CD14-positive monocyte (primary cell): ENCODE data around the gene PPFIBP2. TPM values are rescaled to one million over a fixed set of nuclear protein-coding genes. Genes with fewer than 3 reads are reported as not detected.

Source experiments
- DNase-seq, 3 donors: peaks; one replicate each; pipeline ENCODE4 v3.0.0-alpha.2; 2011 to 2022
- H2AFZ ChIP-seq: 2 replicates; pipeline ENCODE4 v1.6.0; 2012; ENCODE audit warnings: mild to moderate bottlenecking, low read depth, low read length, inconsistent platforms; ENCODE audit not compliant: insufficient read depth, poor library complexity, severe bottlenecking
- H3K27ac ChIP-seq, 2 donors: 1 replicate in 1 of 2; 2 replicates in 1 of 2; pipeline ENCODE4 v1.5.1; 2012 to 2013; ENCODE audit warnings: low read length in 2 of 2, control low read depth in 1 of 2, inconsistent platforms in 1 of 2, low read depth in 1 of 2, mild to moderate bottlenecking in 1 of 2
- H3K27me3 ChIP-seq, 2 donors: one replicate each; pipeline versions ENCODE4 v1.6.0 to v1.6.1; 2011 to 2013; ENCODE audit warnings: low read length in 2 of 2; ENCODE audit not compliant: control insufficient read depth in 2 of 2, insufficient read depth in 2 of 2
- H3K36me3 ChIP-seq, 2 donors: replicated peaks in 1 of 2; 1 replicate in 1 of 2; 2 replicates in 1 of 2; pipeline versions ENCODE4 v1.5.1 to v1.6.1; 2012 to 2013; ENCODE audit warnings: low read length in 2 of 2, control low read depth in 1 of 2, inconsistent platforms in 1 of 2, mild to moderate bottlenecking in 1 of 2; ENCODE audit not compliant: insufficient read depth in 2 of 2, control insufficient read depth in 1 of 2
- H3K4me1 ChIP-seq, 2 donors: 1 replicate in 1 of 2; 2 replicates in 1 of 2; pipeline versions ENCODE4 v1.5.1 to v1.6.1; 2012 to 2013; ENCODE audit warnings: low read length in 2 of 2, control low read depth in 1 of 2, inconsistent platforms in 1 of 2, mild to moderate bottlenecking in 1 of 2, moderate library complexity in 1 of 2; ENCODE audit not compliant: insufficient read depth in 2 of 2, control insufficient read depth in 1 of 2
- H3K4me2 ChIP-seq: replicated peaks from 2 replicates; pipeline ENCODE3; 2012; ENCODE audit warnings: low read length, moderate library complexity, mild to moderate bottlenecking; ENCODE audit not compliant: poor library complexity, severe bottlenecking; ENCODE audit errors: extremely low read depth
- H3K4me3 ChIP-seq, 3 experiments: fragments of 200-600 bp in 1 of 3; sonication (generic) in 1 of 3; replicated peaks in 1 of 3; 1 replicate in 2 of 3; 2 replicates in 1 of 3; pipeline ENCODE4 v1.5.1; 2011 to 2013; ENCODE audit warnings: low read length in 3 of 3, mild to moderate bottlenecking in 3 of 3, control low read depth in 2 of 3, low read depth in 2 of 3, inconsistent platforms in 1 of 3, moderate library complexity in 1 of 3
- H3K79me2 ChIP-seq: 2 replicates; pipeline ENCODE4 v1.6.0; 2012; ENCODE audit warnings: mild to moderate bottlenecking, control low read depth, inconsistent platforms, low read length, moderate library complexity; ENCODE audit not compliant: insufficient read depth
- H3K9ac ChIP-seq: 2 replicates; pipeline ENCODE4 v1.6.0; 2017; ENCODE audit warnings: low read length, mild to moderate bottlenecking; ENCODE audit not compliant: insufficient read depth, poor library complexity, severe bottlenecking
- H3K9me3 ChIP-seq, 2 donors: replicated peaks in 1 of 2; 1 replicate in 1 of 2; 2 replicates in 1 of 2; pipeline versions ENCODE4 v1.5.1 to v1.6.1; 2012 to 2013; ENCODE audit warnings: low read length in 2 of 2, control low read depth in 1 of 2; ENCODE audit not compliant: control insufficient read depth in 1 of 2, insufficient read depth in 1 of 2
- H4K20me1 ChIP-seq: 2 replicates; pipeline ENCODE4 v1.6.0; 2012; ENCODE audit warnings: mild to moderate bottlenecking, low read length, control low read depth, moderate library complexity; ENCODE audit not compliant: insufficient read depth
- H3K27ac Mint-ChIP-seq, 7 donors: one replicate each; pipeline ENCODE4 v1.8.0; 2020; ENCODE audit warnings: mild to moderate bottlenecking in 7 of 7, mixed read lengths in 7 of 7, moderate library complexity in 6 of 7, inconsistent platforms in 2 of 7
- H3K27me3 Mint-ChIP-seq, 3 donors: one replicate each; pipeline ENCODE4 v1.8.0; 2021 to 2022; ENCODE audit warnings: low read depth in 3 of 3, mild to moderate bottlenecking in 3 of 3, mixed read lengths in 3 of 3, moderate library complexity in 3 of 3, inconsistent platforms in 1 of 3
- H3K36me3 Mint-ChIP-seq, 2 donors: one replicate each; pipeline ENCODE4 v1.8.0; 2020; ENCODE audit warnings: mixed read lengths in 2 of 2, inconsistent platforms in 1 of 2, mild to moderate bottlenecking in 1 of 2
- H3K4me1 Mint-ChIP-seq: one replicate; pipeline ENCODE4 v1.8.0; 2020; ENCODE audit warnings: mild to moderate bottlenecking, mixed read lengths
- H3K4me3 Mint-ChIP-seq, 2 donors: one replicate each; pipeline ENCODE4 v1.8.0; 2020; ENCODE audit warnings: mild to moderate bottlenecking in 2 of 2, mixed read lengths in 2 of 2, moderate library complexity in 1 of 2
- H3K9me3 Mint-ChIP-seq, 7 donors: one replicate each; pipeline ENCODE4 v1.8.0; 2020 to 2022; ENCODE audit warnings: mixed read lengths in 7 of 7, mild to moderate bottlenecking in 6 of 7, moderate library complexity in 6 of 7, inconsistent platforms in 2 of 7
- WGBS: methylation state at CpG from one replicate; pipeline ENCODE4 v1.1.5; 2013; ENCODE audit warnings: missing lambda C conversion rate; ENCODE audit not compliant: insufficient coverage; 5-methylcytosine and 5-hydroxymethylcytosine counted together
- intact Hi-C, 2 donors: fragments of 100-400 bp; cut with micrococcal nuclease; formaldehyde crosslinking; loops; one replicate each; pipeline versions ENCODE4 v1.15.0 to v1.15.1; 2023
- polyA plus RNA-seq, 3 donors: library from polyadenylated mRNA; depleted of rRNA in 1 of 3; unstranded in 2 of 3; stranded (reverse) in 1 of 3; fragments of 300-500 nt in 2 of 3; fragments of >200 nt in 1 of 3; fragmentation: Illumina TruSeq in 2 of 3; gene quantifications; 1 replicate in 2 of 3; 2 replicates in 1 of 3; pipeline ENCODE4 v1.2.3, GENCODE V29; 2012 to 2021
- TF ChIP-seq, protein P1 (sequence below): fragments of 200-600 bp; IDR thresholded peaks from one replicate; pipeline ENCODE4 v1.8.0; 2022; ENCODE audit warnings: antibody characterized with exemption, mild to moderate bottlenecking

PPFIBP2 gene
- polyA plus RNA-seq, 3 donors: 5.9 to 41.6 (median 8.6) TPM

- no peaks in the 10 kb centered on the region for H3K27me3 ChIP-seq
- H4K20me1 ChIP-seq: peaks cover 12% of the 10 kb centered on the region
- no peak overlapping the region for H3K4me2 ChIP-seq
- no peak overlapping the region for H3K9ac ChIP-seq
- no peak for DNase-seq
- Mint-ChIP-seq H3K9me3 (no peaks in the 10 kb centered on the region), H3K27me3 (peaks cover 0 to 2% (median 1%) of the 10 kb centered on the region in 3 donors), H3K4me1 (no peaks in the 10 kb centered on the region), H3K27ac (peak overlapping the region in 2 of 7 donors; percentile 10 to 44), H3K36me3 (peaks cover 69 to 79% of the 10 kb centered on the region in 2 donors), H3K4me3 (no peak overlapping the region)
- H3K9me3 ChIP-seq: no peaks in the 10 kb centered on the region
- peaks cover 34 to 92% of the 10 kb centered on the region in 2 donors for H3K36me3 ChIP-seq
- H3K27ac ChIP-seq: no peak overlapping the region
- WGBS: 97% methylated on average over 3 of the region's 3 CpGs
- TF ChIP-seq, protein P1, sequence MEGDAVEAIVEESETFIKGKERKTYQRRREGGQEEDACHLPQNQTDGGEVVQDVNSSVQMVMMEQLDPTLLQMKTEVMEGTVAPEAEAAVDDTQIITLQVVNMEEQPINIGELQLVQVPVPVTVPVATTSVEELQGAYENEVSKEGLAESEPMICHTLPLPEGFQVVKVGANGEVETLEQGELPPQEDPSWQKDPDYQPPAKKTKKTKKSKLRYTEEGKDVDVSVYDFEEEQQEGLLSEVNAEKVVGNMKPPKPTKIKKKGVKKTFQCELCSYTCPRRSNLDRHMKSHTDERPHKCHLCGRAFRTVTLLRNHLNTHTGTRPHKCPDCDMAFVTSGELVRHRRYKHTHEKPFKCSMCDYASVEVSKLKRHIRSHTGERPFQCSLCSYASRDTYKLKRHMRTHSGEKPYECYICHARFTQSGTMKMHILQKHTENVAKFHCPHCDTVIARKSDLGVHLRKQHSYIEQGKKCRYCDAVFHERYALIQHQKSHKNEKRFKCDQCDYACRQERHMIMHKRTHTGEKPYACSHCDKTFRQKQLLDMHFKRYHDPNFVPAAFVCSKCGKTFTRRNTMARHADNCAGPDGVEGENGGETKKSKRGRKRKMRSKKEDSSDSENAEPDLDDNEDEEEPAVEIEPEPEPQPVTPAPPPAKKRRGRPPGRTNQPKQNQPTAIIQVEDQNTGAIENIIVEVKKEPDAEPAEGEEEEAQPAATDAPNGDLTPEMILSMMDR: no peak
- intact Hi-C loops: no loop called here
- H2AFZ ChIP-seq: no peak overlapping the region
- no peak overlapping the region for H3K4me3 ChIP-seq
- no peaks in the 10 kb centered on the region for H3K4me1 ChIP-seq
- no peaks in the 10 kb centered on the region for H3K79me2 ChIP-seq
Observed at GRCh38 chr11:7610393-7610792, 96.6 kb downstream of the PPFIBP2 start.

DNA sequence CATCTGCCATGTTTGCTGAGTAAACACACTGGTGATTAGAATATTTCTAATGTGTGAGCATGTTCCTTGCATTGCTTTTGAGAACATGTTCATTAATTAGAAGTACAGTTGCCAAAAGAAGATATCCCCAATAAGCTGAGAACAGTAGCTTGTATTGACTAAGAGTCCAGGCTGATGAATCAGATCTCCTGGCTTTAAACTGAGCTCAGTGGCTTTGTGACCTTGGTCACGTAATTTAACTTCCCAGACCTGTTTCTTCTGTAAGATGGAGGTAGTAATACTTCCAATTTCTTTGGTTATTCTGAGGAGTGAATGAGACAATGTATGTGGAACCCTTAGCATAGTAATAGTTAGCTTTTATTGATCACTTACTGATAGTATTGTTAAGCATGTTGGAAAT lies 97.6 kb downstream of the PPFIBP2 start:
- Mint-ChIP-seq H3K4me3 (no peak overlapping the region), H3K4me1 (no peaks in the 10 kb centered on the region), H3K27ac (no peak overlapping the region), H3K36me3 (peaks cover 80 to 89% of the 10 kb centered on the region in 2 donors), H3K9me3 (no peaks in the 10 kb centered on the region), H3K27me3 (peaks cover 0 to 2% (median 1%) of the 10 kb centered on the region in 3 donors)
- Histone ChIP-seq H3K27me3 (no peaks in the 10 kb centered on the region), H3K4me1 (no peaks in the 10 kb centered on the region), H3K9ac (no peak overlapping the region), H3K27ac (no peak overlapping the region), H3K4me3 (no peak overlapping the region), H3K36me3 (peaks cover 38 to 92% of the 10 kb centered on the region in 2 donors), H3K79me2 (no peaks in the 10 kb centered on the region), H2AFZ (no peak overlapping the region), H3K4me2 (no peak overlapping the region), H3K9me3 (no peaks in the 10 kb centered on the region), H4K20me1 (peaks cover 9% of the 10 kb centered on the region)
- no peak for DNase-seq
- intact Hi-C loops: no loop called here
- TF ChIP-seq, protein P1: no peak
- no CpG with 5 or more reads among the region's 1 CpG for WGBS
